Skeletal muscle satellite cell (primary cell): ENCODE measurements around the gene ATRNL1.

Source experiments
- H3K27me3 ChIP-seq: 2 replicates; pipeline ENCODE4 v1.7.0; 2013; ENCODE audit warnings: low read length; ENCODE audit not compliant: control insufficient read depth, insufficient read depth
- H3K36me3 ChIP-seq: 2 replicates; pipeline ENCODE4 v1.7.0; 2013; ENCODE audit warnings: mild to moderate bottlenecking, control low read depth, low read length; ENCODE audit not compliant: insufficient read depth
- H3K4me1 ChIP-seq: 2 replicates; pipeline ENCODE4 v1.7.0; 2013; ENCODE audit warnings: low read length; ENCODE audit not compliant: control insufficient read depth, insufficient read depth
- H3K4me2 ChIP-seq: 2 replicates; pipeline ENCODE4 v1.7.0; 2013; ENCODE audit warnings: mild to moderate bottlenecking, low read length
- H3K4me3 ChIP-seq: 2 replicates; pipeline ENCODE4 v1.7.0; 2013; ENCODE audit warnings: low read length
- H3K9ac ChIP-seq: 2 replicates; pipeline ENCODE4 v1.7.0; 2013; ENCODE audit warnings: mild to moderate bottlenecking, low read depth, low read length, moderate library complexity
- H3K9me3 ChIP-seq: replicated peaks from 2 replicates; pipeline ENCODE4 v1.7.0; 2013; ENCODE audit warnings: mild to moderate bottlenecking, control low read depth, low read length

ATRNL1 gene

DNA sequence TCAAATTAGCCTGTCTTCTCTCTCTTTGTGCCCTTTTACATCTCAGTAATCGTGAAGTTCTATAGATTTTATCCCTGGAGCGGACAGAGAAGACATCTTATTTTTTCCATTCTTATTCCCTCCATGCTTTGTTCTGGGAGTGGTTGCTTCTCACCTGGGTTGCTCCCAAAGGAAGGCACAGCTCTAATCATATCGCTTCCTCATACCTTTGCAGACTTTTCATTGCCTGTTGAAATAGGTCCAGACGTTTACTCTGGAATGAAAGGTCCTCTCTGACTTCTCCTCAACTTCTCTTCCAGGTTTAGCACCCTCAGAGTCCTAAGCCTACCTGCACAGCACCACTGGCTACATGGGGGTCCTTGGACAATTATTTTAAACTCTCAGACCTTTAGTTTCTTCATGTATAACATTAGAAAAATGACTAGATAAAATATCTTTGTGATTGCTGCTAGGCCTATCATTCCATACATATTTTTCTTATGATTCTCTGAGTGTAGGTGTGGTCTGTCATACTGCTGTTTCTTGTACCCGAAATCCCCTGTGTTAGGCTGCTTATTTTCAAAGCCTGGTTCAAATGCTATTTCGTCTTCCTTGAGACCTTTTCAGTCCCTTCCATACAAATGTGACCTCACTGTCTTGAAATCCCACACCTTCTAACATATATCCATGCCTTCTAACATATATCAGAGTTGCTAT is 761.7 kb downstream of the ATRNL1 start:
- H3K36me3 ChIP-seq = no peaks in the 10 kb centered on the region
- H3K4me1 ChIP-seq = peaks cover 12% of the 10 kb centered on the region
- H3K4me3 ChIP-seq = no peak overlapping the region
- H3K9me3 ChIP-seq = no peaks in the 10 kb centered on the region
- peak overlapping the region; percentile 33 for H3K4me2 ChIP-seq
- no peak overlapping the region for H3K9ac ChIP-seq
- H3K27me3 ChIP-seq = no peaks in the 10 kb centered on the region

DNA sequence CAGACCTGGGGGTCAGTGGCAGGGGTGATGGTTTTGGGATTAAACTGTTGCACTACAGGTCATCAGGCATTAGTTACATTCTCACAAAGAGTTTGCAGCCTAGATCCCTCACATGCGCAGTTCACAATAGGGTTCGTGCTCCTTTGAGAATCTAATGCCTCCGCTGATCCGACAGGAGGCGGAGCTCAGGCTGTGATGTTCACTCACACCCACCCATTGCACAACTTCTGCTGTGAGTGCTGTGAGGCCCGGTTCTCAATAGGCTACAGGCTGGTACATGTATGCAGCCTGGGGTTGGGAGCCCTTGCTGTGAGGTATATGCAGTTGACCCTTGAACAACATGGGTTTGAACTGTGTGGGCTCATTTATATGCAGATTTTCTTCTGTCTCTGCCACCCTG is 763.4 kb downstream of the ATRNL1 start:
- no peak overlapping the region for H3K4me3 ChIP-seq
- no peak overlapping the region for H3K9ac ChIP-seq
- H3K4me2 ChIP-seq = no peak overlapping the region
- H3K36me3 ChIP-seq = no peaks in the 10 kb centered on the region
- no peaks in the 10 kb centered on the region for H3K9me3 ChIP-seq
- H3K27me3 ChIP-seq = no peaks in the 10 kb centered on the region
- peaks cover 16% of the 10 kb centered on the region for H3K4me1 ChIP-seq

DNA sequence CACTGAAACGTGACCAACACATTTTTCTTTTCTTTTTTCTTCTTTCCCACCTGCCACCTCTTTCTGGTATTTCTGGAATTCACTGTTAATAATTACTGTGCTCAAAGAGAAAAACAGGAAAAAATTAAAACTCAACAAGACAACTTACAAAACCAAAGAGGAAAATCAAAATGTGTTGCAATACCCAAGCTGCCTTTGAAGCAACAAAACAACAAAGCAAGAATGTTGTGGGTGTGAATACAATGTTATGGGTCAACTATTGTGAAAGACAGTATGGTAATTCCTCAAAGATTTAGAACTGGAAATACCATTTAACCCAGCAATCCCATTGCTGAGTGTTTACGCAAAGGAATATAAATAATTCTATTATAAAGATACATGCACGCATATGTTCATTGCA is 764.7 kb downstream of the ATRNL1 start:
- peaks cover 22% of the 10 kb centered on the region for H3K4me1 ChIP-seq
- H3K4me3 ChIP-seq = no peak overlapping the region
- no peak overlapping the region for H3K9ac ChIP-seq
- H3K36me3 ChIP-seq = no peaks in the 10 kb centered on the region
- H3K4me2 ChIP-seq = no peak overlapping the region
- H3K27me3 ChIP-seq = no peaks in the 10 kb centered on the region
- H3K9me3 ChIP-seq = no peaks in the 10 kb centered on the region

DNA sequence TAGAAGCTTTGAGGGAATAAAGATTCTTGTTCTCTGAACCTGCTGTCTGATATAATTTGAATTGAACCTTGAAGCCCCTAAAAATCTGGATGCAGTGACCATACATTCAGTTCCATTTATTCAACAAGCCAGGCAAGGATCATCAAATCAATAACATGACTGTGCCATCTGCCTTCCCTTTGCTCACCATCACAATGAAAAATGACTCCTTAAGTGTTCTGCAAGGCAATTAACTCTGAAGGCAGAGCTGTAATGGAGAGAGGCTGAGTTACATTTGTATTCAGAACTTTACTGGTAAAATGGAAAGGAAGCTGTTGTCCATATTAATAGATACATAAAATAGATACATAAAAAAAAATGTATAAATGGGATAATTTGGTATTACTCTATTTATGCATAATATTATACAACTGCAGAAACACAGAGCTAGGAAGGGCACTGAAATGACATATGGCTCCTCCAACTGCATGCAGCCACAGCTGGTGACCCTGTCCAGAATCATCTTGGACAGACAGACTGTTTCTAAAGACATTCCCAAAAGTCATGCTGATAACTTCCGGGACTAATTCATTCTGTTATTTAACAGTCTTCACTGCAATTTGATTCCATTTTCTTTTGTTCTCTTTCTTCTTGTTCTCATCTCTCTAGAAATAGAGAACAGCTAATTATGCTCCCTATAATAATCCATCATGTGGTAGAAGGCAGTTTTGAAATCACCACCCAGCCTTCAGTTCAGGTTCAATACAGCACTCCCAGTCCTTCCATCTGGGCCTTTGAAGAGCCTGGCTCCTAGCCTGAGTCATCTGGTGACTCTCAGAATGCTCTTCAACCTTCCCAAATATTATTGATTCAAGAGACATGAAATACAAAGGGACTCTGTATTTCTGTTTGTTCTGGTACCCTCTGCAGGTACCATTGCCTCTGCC is 767.3 kb downstream of the ATRNL1 start:
- no peaks in the 10 kb centered on the region for H3K27me3 ChIP-seq
- H3K36me3 ChIP-seq = no peaks in the 10 kb centered on the region
- H3K4me1 ChIP-seq = peaks cover 12% of the 10 kb centered on the region
- H3K9ac ChIP-seq = no peak overlapping the region
- no peak overlapping the region for H3K4me3 ChIP-seq
- no peak overlapping the region for H3K4me2 ChIP-seq
- no peaks in the 10 kb centered on the region for H3K9me3 ChIP-seq

DNA sequence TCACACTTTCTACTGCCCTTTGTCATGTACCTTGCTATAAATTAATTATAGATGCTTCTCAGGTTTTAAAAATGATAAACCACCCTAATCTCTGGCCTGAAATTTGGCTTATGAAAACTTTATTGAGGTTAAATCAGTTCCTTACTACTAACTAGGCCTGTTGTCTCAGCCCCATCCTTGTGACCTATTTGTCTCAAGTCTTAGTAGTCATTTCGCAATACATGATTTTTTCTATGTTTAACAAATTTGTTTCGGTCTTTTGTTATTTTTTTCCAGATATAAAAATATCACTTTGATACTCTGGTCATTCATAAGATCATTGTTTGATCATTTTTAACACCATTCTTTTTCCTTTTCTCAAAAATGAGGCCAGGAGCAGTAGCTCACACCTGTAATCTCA is 768.3 kb downstream of the ATRNL1 start:
- H3K4me3 ChIP-seq = no peak overlapping the region
- H3K4me2 ChIP-seq = no peak overlapping the region
- no peak overlapping the region for H3K9ac ChIP-seq
- H3K4me1 ChIP-seq = peaks cover 10% of the 10 kb centered on the region
- H3K27me3 ChIP-seq = no peaks in the 10 kb centered on the region
- H3K9me3 ChIP-seq = no peaks in the 10 kb centered on the region
- H3K36me3 ChIP-seq = no peaks in the 10 kb centered on the region

DNA sequence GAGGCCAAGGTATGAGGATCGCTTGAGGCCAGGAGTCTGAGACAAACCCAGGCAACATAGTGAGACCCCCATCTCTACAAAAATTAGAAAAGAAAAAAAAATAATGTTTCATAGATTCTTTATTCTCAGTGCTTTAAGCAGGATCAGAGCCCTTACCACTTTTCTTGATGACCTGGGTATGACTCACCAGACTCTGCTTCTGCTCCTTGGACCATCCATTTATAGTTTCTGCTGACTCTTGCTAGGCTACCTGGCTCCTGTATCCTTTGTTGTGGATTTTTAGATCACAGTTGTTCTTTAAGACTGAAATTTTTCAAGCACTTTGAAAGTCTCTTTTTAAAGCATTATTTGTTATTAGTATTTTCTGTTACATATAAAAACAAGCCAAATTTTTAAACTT is 768.7 kb downstream of the ATRNL1 start:
- Histone ChIP-seq H3K9me3 (no peaks in the 10 kb centered on the region), H3K4me2 (no peak overlapping the region), H3K27me3 (no peaks in the 10 kb centered on the region), H3K36me3 (no peaks in the 10 kb centered on the region), H3K4me1 (peaks cover 10% of the 10 kb centered on the region), H3K9ac (no peak overlapping the region), H3K4me3 (no peak overlapping the region)

DNA sequence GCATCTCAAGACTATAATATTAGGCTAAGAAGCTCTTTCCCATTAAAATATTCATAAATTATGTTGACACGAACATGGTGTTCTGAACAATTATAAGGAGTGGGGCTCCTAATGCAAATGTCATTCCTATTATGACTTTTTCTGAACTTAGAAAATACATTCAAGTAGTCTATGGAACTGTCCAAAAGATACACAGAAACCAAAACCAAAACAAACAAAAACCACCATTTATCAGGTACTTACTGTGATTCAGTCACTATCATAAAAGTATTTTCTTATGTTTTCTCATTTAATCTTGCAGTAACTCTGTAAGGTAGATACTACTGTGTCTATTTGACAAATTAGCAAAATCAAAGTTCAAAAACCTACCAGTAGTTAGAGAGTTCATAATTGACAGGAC is 773.0 kb downstream of the ATRNL1 start:
- H3K36me3 ChIP-seq = no peaks in the 10 kb centered on the region
- no peak overlapping the region for H3K4me3 ChIP-seq
- no peak overlapping the region for H3K4me2 ChIP-seq
- H3K4me1 ChIP-seq = peaks cover 10% of the 10 kb centered on the region
- H3K9ac ChIP-seq = no peak overlapping the region
- H3K9me3 ChIP-seq = no peaks in the 10 kb centered on the region
- H3K27me3 ChIP-seq = no peaks in the 10 kb centered on the region

DNA sequence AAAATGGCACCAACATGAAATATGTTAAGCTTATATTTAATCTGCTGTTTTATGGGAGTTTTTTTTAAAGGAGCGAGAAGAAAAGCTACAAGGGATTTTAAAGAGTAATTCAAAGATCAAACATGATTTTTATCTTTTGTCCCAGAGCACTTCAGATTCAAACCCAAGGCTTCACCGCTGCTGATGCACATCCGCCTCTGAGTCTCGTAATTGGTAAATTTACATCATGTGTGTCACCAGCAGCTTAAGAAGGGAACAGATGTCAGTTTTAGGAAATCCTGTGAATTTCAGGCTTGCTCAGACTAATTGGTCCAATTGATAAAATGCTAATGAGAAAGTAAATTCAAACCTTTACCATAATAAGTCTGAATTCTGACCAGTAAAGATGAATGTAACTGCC is 773.5 kb downstream of the ATRNL1 start:
- no peak overlapping the region for H3K4me2 ChIP-seq
- no peaks in the 10 kb centered on the region for H3K36me3 ChIP-seq

DNA sequence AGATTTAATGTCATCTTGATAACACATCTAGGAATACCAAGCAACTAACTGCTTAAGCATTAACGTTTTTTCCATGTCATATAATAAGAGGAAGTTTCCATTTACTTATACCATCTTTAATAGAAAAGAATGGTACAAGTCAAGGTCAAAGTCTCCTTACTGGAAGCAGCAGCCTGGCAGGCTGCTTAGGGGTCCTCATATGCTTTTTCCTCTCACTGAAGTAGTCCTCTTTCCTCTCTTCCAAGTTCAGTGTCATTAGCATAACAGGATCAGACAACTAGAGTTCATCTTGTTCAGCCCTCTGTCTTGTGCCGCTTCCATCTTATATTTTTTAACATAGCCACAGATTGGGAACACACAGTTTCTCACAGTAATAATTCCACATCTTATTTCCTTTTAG is 774.1 kb downstream of the ATRNL1 start:
- no peaks in the 10 kb centered on the region for H3K4me1 ChIP-seq
- no peak overlapping the region for H3K9ac ChIP-seq
- H3K9me3 ChIP-seq = no peaks in the 10 kb centered on the region
- no peaks in the 10 kb centered on the region for H3K36me3 ChIP-seq
- H3K4me3 ChIP-seq = no peak overlapping the region
- no peaks in the 10 kb centered on the region for H3K27me3 ChIP-seq
- no peak overlapping the region for H3K4me2 ChIP-seq

More for the DNA sequence above, 773.5 kb downstream of the ATRNL1 start:
- no peak overlapping the region for H3K4me3 ChIP-seq
- H3K9ac ChIP-seq = no peak overlapping the region
- H3K27me3 ChIP-seq = no peaks in the 10 kb centered on the region
- H3K9me3 ChIP-seq = no peaks in the 10 kb centered on the region
- peaks cover 4% of the 10 kb centered on the region for H3K4me1 ChIP-seq

DNA sequence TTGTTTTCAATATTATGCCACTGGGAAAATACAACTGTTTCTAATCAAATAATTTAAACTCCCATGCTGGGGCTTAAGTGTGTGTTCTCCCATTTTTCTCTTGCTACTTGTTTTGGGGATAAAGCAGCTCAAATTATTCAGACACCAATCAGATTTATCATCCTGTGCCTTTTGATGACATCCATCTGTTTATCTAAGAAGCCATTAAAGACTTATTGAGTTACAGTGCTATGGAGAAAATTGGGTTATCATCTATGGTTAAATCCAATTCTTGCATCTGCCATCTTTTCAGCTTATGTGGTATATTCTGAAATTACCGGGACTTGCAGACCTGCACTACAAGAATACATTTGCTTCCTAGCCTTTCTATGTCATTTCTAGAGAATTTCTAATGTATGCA is 778.7 kb downstream of the ATRNL1 start:
- H3K4me2 ChIP-seq = no peak overlapping the region
- H3K9me3 ChIP-seq = no peaks in the 10 kb centered on the region
- no peak overlapping the region for H3K4me3 ChIP-seq
- H3K36me3 ChIP-seq = no peaks in the 10 kb centered on the region
- no peaks in the 10 kb centered on the region for H3K27me3 ChIP-seq
- H3K4me1 ChIP-seq = no peaks in the 10 kb centered on the region
- no peak overlapping the region for H3K9ac ChIP-seq

DNA sequence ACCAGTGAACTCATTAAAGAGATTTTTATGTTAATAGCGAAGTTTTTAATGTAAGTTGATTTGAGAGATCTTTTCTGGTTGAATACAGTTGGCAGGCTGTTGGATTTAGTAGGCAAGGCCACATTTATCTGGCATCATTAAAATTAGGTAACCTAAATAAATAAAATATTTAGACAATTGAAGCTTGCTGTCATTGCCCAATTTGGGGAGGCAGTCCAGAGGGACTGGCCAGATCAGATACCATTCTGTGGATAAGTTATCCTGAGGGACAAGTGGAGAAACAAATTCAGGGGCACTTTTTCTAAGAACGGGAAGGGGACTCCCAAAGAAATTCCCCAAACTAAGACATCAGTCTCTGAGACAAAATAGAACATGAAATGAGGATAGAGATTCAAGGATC is 782.0 kb downstream of the ATRNL1 start:
- H3K4me3 ChIP-seq = no peak overlapping the region
- H3K9ac ChIP-seq = no peak overlapping the region
- H3K27me3 ChIP-seq = no peaks in the 10 kb centered on the region
- H3K4me2 ChIP-seq = no peak overlapping the region
- no peaks in the 10 kb centered on the region for H3K4me1 ChIP-seq
- no peaks in the 10 kb centered on the region for H3K36me3 ChIP-seq
- H3K9me3 ChIP-seq = no peaks in the 10 kb centered on the region
